Choroid plexus epithelial cell (primary cell): ENCODE data around the gene NPIPB4.
"Not testable (repeated sequence)": the region's sequence is repeated elsewhere in the genome, so short reads cannot be mapped to it uniquely, and the experiment has no call there.

Source experiments
- DNase-seq: peaks from one replicate; pipeline ENCODE4 v3.0.0-alpha.2; 2010; ENCODE audit warnings: low read depth
- H3K4me3 ChIP-seq: 2 replicates; pipeline ENCODE4 v1.5.1; 2011; ENCODE audit warnings: low read depth, mild to moderate bottlenecking, control low read depth, low read length, moderate library complexity

The NPIPB4 gene

GRCh38 chr16:21857656-21858055 lies at the start of gene NPIPB4:
TSS of gene NPIPB4 (minus strand) at chr16:21857756. CDS start at chr16:21857378, 378 bp downstream.
- not testable (repeated sequence) for DNase-seq, H3K4me3 ChIP-seq

DNA sequence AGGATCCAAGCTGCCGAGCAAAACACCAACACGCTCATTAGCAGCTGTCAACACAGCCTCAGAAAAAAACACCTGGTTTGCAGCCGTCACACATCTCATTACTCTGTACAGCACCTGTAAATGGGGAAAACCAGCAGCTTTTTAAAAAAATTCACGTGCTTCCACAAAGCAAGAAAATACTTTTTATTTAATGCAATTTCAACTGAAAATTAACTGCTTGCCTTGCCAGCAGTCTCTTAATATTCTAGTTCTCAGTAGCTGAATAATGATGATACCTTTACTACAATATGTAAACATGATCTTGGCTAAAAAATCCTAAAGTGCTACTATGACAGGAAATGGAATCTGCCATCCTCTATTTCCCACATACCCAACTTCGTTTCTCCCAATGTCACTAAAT lies 41.4 kb upstream of the NPIPB4 start:
- DNase-seq, result not testable (repeated sequence)

DNA sequence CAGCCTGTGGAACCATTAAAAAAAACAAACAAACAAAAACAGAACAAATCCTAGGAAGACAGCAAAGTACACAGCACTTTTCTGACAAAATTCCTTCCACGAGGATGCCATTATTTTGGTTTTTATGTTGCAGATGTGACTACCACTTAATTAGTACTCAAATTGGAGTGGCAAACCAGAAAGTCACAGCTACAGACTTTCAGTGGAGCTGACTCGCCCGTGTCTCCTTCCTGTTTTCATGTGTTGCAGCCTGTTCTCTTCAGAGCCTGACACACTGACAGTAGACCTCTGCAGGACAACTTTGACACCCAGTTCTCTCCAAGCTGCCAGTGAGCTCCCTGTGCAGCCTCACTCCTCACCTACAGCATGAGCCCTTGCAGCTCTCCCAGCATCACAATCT lies 24.4 kb upstream of the NPIPB4 start:
- not testable (repeated sequence) for H3K4me3 ChIP-seq, DNase-seq

More for the DNA sequence above, 41.4 kb upstream of the NPIPB4 start:
- H3K4me3 ChIP-seq, result not testable (repeated sequence)

- H3K4me3 ChIP-seq, DNase-seq: not testable (repeated sequence)
These were observed 20.4 kb downstream of the NPIPB4 start for GRCh38 chr16:21837186-21837585.

DNA sequence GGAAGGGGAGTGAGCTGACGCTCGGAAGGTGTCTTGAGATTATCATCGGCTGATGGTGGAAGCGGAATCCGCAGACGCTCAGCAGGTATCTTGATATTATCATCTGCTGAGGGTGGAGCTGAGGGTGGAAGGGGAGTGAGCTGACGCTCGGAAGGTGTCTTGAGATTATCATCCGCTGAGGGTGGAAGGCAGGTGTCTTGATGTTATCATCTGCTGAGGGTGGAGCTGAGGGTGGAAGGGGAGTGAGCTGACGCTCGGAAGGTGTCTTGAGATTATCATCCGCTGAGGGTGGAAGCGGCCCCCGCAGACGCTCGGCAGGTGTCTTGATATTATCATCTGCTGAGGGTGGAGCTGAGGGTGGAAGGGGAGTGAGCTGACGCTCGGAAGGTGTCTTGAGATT lies 21.2 kb downstream of the NPIPB4 start:
- not testable (repeated sequence) for H3K4me3 ChIP-seq, DNase-seq

DNA sequence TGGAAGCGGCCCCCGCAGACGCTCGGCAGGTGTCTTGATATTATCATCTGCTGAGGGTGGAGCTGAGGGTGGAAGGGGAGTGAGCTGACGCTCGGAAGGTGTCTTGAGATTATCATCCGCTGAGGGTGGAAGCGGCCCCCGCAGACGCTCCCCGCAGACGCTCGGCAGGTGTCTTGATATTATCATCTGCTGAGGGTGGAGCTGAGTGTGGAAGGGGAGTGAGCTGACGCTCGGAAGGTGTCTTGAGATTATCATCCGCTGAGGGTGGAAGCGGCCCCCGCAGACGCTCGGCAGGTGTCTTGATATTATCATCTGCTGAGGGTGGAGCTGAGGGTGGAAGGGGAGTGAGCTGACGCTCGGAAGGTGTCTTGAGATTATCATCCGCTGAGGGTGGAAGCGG lies 21.8 kb downstream of the NPIPB4 start:
- not testable (repeated sequence) for H3K4me3 ChIP-seq

GRCh38 chr16:21834211-21834610 lies 23.3 kb downstream of the NPIPB4 start:
- DNase-seq, result not testable (repeated sequence)

More for the DNA sequence above, 21.8 kb downstream of the NPIPB4 start:
- not testable (repeated sequence) for DNase-seq

DNA sequence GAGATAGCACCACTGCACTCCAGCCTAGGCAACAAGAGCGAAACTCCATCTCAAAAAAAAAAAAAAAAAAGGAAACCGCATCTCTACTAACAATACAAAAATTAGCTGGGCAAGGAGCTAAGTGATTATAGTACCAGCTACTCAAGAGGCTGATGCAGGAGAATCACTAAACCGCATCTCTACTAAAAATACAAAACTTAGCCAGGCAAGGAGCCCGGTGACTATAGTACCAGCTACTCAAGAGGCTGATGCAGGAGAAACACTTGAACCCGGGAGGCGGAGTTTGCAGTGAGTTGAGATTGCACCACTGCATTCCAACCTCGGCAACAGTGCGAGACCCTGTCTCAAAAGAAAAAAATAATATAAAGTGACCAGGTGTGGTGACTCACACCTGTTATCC lies 27.6 kb downstream of the NPIPB4 start:
- DNase-seq, H3K4me3 ChIP-seq: not testable (repeated sequence)

More at GRCh38 chr16:21834211-21834610, 23.3 kb downstream of the NPIPB4 start:
- not testable (repeated sequence) for H3K4me3 ChIP-seq

DNA sequence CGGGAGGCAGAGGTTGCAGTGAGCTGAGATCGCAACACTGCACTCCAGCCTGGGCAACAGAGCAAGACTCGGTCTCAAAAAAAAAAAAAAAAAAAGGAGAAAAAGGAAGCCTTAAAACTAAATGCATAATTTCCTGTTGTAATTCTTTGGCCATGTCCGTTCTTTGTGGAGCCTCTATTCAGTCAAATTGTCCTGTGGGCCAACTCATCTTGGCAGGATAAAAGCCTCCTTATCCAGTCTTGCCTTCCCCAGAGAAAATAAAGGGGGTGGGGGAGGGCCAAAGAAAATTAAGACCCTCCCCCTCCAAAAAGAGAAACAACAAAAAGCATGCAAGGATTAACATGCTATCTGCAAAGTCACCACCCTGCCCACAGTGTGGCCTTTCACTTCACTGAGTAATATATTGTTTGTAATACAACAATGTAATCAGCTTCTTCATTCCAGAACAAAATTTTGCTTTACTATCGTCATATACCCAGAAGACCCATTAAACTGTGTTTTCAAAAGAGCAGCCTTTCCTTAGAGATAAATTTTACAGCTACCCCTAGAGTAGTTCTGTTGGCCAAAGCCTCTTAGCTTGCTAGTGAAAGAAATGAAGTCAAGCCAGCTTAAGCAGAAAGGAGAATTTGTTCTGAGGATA lies 31.4 kb downstream of the NPIPB4 start:
- H3K4me3 ChIP-seq, DNase-seq: not testable (repeated sequence)

DNA sequence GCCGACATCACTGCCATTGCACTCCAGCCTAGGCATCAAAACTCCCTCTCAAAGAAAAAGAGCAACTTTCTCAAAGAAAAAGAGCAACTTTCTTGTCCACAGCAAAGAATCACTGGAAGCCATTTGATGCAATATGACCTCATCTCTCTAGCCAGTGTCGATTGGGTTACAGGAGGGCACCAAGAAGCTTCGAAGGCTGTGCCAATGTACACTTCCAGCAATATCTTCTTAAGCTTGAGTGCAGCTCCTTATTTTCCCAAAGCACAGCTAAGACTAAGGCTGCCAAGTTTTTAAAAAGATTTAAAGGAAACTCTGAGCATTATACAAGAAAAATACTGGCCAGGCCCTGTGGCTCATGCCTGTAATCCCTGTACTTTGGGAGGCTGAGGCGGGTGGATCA lies 32.0 kb downstream of the NPIPB4 start:
- not testable (repeated sequence) for DNase-seq, H3K4me3 ChIP-seq

GRCh38 chr16:21823258-21823657 lies 34.3 kb downstream of the NPIPB4 start:
- not testable (repeated sequence) for H3K4me3 ChIP-seq, DNase-seq

DNA sequence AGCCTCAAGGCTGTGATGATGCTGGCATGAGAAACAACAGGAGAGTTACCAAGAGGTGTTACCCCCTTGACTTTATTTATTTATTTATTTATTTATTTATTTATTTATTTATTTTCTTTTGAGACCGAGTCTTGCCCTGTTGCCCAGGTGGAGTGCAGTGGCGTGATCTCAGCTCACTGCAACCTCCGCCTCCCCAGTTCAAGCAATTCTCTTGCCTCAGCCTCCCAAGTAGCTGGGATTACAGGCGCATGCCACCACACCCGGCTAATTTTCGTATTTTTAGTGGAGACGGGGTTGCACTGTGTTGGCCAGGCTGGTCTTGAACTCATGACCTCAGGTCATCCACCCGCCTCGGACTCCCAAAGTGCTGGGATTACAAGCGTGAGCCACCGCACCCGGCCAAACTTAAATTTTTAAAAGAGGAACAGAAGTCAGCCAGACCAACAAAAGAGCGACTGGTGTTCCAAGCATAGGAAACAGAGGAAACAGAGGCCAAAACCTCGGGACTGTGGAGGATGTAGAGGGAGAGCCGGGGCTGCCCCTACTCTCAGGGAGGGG lies 36.6 kb downstream of the NPIPB4 start:
- H3K4me3 ChIP-seq, result peak overlapping the region; percentile 66
- not testable (repeated sequence) for DNase-seq

DNA sequence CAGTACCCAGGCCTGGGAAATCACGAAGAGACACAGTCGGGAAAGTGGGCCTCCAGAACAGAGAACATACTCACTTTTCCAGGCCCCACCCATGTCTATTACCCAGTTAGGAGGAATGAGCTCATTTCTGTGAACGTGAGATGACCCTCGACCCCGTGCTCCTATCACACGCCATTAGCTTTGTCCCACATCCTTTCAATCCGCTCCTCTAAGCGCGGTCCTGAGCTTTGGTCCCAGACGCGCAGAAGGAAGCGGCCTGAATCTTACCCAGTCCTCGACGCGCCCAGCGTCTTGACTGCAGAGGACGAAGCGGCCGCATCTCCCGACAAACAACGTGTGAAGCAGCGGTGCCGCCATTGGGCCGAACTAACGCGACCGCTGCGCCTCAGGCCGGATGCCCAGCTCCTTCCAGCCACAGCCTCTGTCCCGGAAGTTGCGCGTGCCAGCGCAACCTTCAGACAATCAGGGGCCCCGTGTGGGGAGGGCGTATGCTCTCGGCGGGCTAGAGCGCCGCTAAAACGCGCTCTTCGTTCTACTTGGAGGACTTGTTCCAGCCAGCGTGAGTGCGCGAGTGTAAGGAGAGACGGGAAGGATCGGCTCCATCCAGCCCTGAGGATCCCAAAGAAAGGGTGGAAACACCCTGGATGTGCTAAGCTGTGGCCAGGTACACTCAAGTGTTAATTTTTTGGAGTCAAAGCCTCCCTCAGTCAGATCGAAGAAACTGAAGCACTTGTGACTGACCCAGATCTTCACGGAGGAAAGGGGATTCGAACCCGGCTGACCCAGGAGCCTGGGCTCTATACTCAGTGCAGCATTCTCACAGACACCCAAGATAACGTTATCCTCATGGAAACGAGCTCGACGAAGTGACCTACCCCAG lies 37.3 kb downstream of the NPIPB4 start:
- peak overlapping the region; percentile 66 for H3K4me3 ChIP-seq
- peak; percentile 73 for DNase-seq

- H3K4me3 ChIP-seq, result peak overlapping the region; percentile 66
- DNase-seq, result not testable (repeated sequence)
These were observed 37.9 kb downstream of the NPIPB4 start for GRCh38 chr16:21819617-21820016.

GRCh38 chr16:21817012-21817411 lies 40.5 kb downstream of the NPIPB4 start:
- DNase-seq, H3K4me3 ChIP-seq: not testable (repeated sequence)

- not testable (repeated sequence) for H3K4me3 ChIP-seq, DNase-seq
These were observed 41.9 kb downstream of the NPIPB4 start for GRCh38 chr16:21815694-21816093.

DNA sequence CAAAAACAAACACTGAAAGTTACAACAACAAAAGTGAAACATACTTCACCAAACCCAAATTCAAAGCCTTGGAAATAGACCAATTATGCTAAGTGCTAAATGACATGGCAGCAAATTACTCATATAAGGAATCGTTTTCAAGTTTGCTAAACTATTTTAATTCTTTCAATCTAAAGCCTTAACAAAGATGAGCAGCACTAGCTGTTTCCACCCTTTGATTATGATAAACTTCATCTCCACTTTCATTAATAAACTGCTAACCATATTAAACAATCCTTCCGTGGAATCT lies 55.2 kb downstream of the NPIPB4 start:
- H3K4me3 ChIP-seq, DNase-seq: not testable (repeated sequence)
